GM21390 (cell line): Measurements from ENCODE around the gene TULP4.

Experiments
- ATAC-seq: cut with Tn5 transposase; IDR thresholded peaks from one replicate; pipeline ENCODE4 v1.9.1; 2021; ENCODE audit not compliant: unreplicated experiment

The TULP4 gene

GRCh38 chr6:158312165-158312564 lies at the start of gene TULP4:
TULP4 (plus strand) TSS chr6:158312465; CDS start chr6:158314017, 1,552 bp downstream.
- no peak for ATAC-seq

DNA sequence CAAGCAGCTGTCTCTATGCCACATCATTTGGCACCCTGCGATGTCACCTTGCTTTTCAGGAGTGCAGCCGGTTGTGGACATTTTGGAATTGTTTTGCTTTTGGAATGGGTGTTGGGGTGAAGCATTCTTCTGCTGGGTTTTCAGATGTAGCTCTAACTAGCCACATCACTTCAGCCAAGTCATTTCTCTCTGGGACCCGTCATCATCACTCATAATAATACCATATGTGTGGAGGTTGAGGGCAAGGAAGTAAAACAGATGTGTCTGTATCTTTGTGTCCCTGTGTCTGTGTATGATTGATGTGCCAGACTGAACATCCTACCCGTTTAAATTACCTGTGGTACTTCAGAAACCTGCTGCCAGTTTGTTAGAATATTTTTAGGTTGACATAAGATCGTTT lies 49.5 kb upstream of the TULP4 start:
- ATAC-seq = no peak

DNA sequence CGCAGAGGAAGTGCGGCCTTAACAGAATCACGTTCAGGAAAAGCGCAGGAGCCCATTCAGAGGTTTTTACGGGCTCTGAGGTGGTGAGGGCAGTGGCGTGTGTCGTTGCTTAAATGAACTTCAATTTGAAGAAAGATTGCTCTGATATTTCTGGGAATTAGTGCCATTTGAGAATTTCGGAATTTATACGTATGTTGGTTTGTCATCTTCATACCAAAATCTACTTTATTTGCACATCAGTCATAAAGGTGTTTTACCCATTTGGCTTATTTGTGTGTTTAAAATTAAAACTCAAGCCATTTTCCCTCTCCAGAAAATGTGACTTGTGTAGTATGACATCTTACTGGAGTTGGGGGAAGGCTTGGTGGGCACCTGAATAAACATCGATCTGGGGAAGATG lies 48.1 kb upstream of the TULP4 start:
- no peak for ATAC-seq

DNA sequence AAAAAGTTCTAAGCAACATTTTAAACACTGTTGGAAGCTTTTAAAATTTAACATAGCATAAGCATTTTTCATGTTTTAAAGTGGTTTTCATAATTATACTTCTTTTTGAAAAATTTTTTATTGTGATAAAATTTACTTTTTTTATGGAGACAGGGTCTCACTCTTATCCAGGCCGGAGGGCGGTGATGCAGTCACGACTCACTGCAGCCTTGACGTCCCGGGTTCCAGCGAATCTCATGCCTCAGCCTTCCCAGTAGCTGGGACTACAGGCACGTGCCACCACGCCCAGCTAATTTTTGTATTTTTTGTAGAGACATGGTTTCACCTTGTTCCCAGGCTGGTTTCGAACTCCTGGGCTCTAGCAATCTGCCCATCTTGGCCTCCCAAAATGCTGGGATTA lies 46.1 kb upstream of the TULP4 start:
- ATAC-seq = no peak

DNA sequence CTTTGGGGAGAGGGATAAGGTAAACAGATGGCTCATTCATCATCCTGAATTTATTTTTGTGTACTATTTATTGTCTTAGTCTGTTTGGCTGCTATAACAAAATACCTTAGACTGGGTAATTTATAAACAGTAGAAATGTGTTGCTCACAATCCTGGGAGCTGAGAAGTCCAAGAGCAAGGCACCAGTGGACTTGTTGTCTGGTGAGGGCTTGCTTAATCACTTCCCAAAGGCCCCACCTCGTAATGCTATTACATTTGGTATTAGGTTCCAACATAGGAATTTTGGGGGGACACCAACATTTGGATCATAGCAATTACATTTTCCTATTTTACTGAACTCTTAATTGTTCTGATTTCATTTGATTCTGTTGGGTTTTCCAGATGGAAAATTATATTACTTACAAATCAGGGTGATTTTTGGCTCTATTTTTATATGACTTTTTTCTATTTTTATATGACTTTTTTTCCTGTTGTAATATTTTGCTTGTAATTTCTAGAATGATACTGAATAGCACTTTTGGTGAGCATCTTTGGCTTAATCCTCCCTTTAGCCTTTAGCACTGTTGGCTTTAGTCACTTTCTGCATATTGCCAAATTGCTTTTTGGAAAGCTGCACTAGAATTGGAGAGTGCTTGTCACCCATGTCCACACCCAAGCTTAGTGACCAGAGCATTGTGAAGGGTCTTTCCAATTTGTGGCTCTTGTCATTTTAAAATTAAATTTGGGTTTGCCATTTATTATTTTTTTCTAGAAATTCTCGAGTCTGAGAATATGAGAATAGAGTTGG lies 43.7 kb upstream of the TULP4 start:
- no peak for ATAC-seq

DNA sequence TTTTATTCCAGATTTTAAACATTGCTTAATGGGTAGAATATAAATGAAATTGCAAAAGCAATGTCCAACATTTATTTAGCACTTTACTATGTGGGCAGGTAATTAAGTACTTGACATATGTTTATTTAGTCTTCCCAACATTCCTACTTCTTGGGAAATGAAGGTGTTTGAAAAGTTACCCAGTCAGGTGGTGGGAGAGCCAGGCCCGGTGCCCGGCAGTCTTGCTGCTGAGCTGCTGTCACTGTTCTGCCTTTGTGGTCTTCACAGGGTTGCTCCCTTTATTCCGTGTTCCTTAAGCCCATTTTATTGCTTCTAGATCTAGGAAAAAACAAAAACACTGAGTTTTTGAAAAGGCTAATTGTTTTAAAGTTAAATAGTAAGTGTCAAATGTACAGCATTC lies 42.6 kb upstream of the TULP4 start:
- ATAC-seq = no peak

DNA sequence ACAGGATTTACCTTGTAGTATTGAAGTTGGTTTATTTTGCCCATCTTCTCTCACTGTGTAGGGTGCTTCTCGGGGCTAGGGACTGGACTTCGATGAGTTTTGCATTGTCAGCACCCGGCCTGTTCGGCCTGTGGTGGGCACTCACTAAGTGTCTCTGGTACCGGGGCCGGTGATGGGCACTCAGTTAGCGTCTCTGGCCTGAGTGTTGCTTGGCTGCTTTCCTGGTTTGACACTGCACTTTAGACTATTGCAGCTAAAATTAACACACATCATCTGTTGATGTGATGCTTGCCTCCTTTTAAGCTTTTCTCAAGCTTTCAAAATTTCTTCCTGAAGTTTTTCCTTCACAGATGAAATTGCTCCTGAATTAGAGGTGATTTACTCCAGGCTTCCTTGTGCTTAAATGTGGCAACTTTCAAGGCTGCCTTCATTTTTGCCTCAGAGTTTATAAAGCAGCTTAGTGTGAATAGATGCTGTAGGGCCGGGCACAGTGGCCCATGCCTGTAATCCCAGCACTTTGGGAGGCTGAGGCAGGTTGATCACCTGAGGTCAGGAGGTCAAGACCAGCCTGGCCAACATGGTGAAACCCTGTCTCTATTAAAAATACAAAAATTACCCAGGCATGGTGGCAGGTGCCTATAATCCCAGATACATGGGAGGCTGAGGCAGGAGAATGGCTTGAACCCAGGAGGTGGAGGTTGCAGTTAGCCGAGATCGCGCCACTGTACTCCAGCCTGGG lies 41.7 kb upstream of the TULP4 start:
- ATAC-seq = peak; percentile 8

GRCh38 chr6:158272324-158272723 lies 39.9 kb upstream of the TULP4 start:
- ATAC-seq = no peak

GRCh38 chr6:158278004-158278403 lies 34.3 kb upstream of the TULP4 start:
- ATAC-seq = no peak

GRCh38 chr6:158279615-158280014 lies 32.6 kb upstream of the TULP4 start:
- no peak for ATAC-seq

DNA sequence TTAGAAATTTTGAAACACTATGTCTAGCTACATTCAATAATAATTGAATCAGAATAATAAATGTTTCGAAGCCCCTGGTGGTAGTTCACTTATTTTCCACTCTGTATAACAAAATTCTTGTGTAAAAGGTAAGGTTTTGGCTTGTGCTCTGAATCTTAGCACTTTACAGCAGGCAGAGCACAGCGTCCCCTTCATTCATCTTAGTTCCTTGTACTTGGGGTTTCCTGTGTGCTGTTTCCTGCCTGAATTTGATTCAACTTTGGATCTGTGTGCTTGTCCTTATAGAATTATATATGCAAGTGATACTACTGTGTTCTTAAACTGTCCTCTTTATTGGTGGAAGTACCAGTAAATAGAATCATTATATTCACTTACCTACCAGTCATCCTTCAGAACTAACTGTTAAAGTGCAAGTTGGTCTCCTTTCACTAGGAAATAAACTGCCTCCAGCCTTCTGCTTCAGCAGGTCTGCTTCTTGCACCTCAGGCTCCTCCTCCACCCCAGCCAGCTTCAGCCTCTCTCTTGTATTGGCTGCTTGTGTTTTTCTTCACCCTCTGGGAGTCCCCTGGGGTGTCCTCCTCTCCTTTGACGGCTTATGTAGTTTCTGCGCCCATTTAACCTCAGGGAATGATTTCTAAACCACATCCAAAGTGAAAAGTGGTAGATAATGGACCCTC lies 28.8 kb upstream of the TULP4 start:
- no peak for ATAC-seq

GRCh38 chr6:158284007-158284875 lies 28.0 kb upstream of the TULP4 start:
- no peak for ATAC-seq

- ATAC-seq = no peak
These were observed 27.2 kb upstream of the TULP4 start for GRCh38 chr6:158284876-158285655.

GRCh38 chr6:158285656-158286021 lies 26.6 kb upstream of the TULP4 start:
- ATAC-seq = no peak

DNA sequence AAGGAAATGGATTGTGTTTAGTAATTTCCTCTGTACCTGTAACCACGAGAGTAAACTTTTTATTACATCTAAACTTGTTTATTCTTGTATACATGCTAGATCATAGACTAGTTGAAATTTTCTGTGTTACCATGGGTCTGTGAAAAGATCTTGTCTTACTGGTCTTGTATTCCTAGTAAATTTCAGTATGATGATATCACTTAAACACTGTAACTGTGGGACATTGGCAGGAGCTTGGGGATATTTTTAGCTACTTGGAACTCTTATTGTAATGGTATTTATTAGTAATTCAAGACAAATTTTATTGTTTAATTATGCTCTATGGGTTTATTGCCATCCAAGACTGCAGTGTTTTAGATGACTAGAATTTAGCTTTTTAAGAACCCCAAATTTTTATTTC lies 25.9 kb upstream of the TULP4 start:
- no peak for ATAC-seq

GRCh38 chr6:158287047-158287446 lies 25.2 kb upstream of the TULP4 start:
- no peak for ATAC-seq

GRCh38 chr6:158290040-158290439 lies 22.2 kb upstream of the TULP4 start:
- ATAC-seq = peak; percentile 62

- peak; percentile 82 for ATAC-seq
These were observed 21.6 kb upstream of the TULP4 start for GRCh38 chr6:158290659-158291058.

DNA sequence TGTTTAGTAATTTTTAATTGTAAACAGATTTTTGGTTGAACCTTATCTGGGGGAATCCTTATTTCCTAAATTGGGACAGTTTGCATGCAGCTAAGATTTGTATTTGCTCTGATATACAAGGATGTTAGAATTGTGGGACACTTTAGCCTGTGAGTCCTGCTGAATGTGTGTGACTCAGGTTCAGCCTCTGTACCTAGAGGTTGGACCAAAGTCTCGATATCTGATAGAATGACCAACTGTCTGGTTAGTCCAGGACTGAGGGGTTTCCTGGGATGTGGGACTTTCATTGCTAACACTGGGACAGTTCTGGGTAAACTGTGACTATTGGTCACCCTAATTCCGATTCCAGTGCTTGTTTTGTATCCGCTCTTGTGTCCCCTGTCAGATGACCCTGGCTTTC lies 20.2 kb upstream of the TULP4 start:
- no peak for ATAC-seq

DNA sequence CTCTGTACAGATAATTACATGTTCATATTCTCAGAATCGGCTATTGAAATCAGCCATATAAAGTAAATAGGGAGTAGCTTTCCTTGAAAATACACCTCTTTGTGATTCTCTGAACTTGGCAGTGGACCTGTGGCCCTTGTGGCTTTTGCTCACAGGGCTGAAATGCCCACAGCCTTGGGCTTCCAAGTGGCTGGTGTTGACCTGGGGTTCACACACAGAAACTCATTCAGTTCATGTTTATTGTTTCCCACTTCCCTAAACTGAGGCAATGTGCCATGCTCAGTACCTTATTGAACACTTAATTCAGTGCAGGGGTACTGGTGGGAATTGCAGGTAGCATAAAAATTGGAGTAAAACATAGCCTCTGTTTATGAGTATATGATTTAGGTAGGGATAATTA lies 19.1 kb upstream of the TULP4 start:
- ATAC-seq = peak; percentile 46
